ENCODE data around the gene TCF4. TPM values are rescaled to one million over a fixed set of nuclear protein-coding genes. Genes with fewer than 3 reads are reported as not detected.

TCF4 gene
- total and polyA plus RNA-seq, 2 donors = 12.7 to 36.6 TPM

- Histone ChIP-seq H3K4me1 (ENCODE audit: control insufficient read depth in 2 of 2, insufficient read depth in 2 of 2, low read length in 2 of 2) (peaks cover 0 to 6% of the 10 kb centered on the region in 2 donors), H3K9me3 (ENCODE audit: control insufficient read depth in 2 of 2, insufficient read depth in 1 of 2, low read length in 1 of 2) (no peaks in the 10 kb centered on the region), H3K27ac (ENCODE audit: low read depth in 1 of 2, low read length in 1 of 2) (no peak overlapping the region), H3K4me3 (ENCODE audit: low read length in 2 of 2) (no peak overlapping the region), H3K36me3 (ENCODE audit: control insufficient read depth in 2 of 2, insufficient read depth in 2 of 2, low read length in 1 of 2) (peaks cover 6% of the 10 kb centered on the region in 2 donors), H3K27me3 (ENCODE audit: control insufficient read depth in 2 of 2, insufficient read depth in 1 of 2, low read length in 1 of 2) (no peaks in the 10 kb centered on the region)
- 97% methylated on average over 5 of the region's 5 CpGs for WGBS
- DNase-seq (ENCODE audit: low read depth in 6 of 9, low spot score in 9 of 9) = no peak
These were observed 318.4 kb downstream of the TCF4 start for GRCh38 chr18:55269622-55270021.

- peaks cover 0 to 6% of the 10 kb centered on the region in 2 donors for H3K4me1 ChIP-seq (ENCODE audit: control insufficient read depth in 2 of 2, insufficient read depth in 2 of 2, low read length in 2 of 2)
- no peak overlapping the region for H3K4me3 ChIP-seq (ENCODE audit: low read length in 2 of 2)
- H3K27me3 ChIP-seq (ENCODE audit: control insufficient read depth in 2 of 2, insufficient read depth in 1 of 2, low read length in 1 of 2) = no peaks in the 10 kb centered on the region
- peaks cover 5 to 6% of the 10 kb centered on the region in 2 donors for H3K36me3 ChIP-seq (ENCODE audit: control insufficient read depth in 2 of 2, insufficient read depth in 2 of 2, low read length in 1 of 2)
- no peak for DNase-seq (ENCODE audit: low read depth in 6 of 9, low spot score in 9 of 9)
- 94% methylated on average over 5 of the region's 5 CpGs for WGBS
- peak overlapping the region; percentile 26 to 57 for H3K27ac ChIP-seq (ENCODE audit: low read depth in 1 of 2, low read length in 1 of 2)
- no peaks in the 10 kb centered on the region for H3K9me3 ChIP-seq (ENCODE audit: control insufficient read depth in 2 of 2, insufficient read depth in 1 of 2, low read length in 1 of 2)
These were observed 319.2 kb downstream of the TCF4 start for GRCh38 chr18:55268628-55269275.

GRCh38 chr18:55268151-55268601 lies 319.8 kb downstream of the TCF4 start:
- 91% methylated on average over 3 of the region's 3 CpGs for WGBS
- peaks cover 0 to 6% of the 10 kb centered on the region in 2 donors for H3K4me1 ChIP-seq (ENCODE audit: control insufficient read depth in 2 of 2, insufficient read depth in 2 of 2, low read length in 2 of 2)
- DNase-seq (ENCODE audit: low read depth in 6 of 9, low spot score in 9 of 9) = no peak
- H3K36me3 ChIP-seq (ENCODE audit: control insufficient read depth in 2 of 2, insufficient read depth in 2 of 2, low read length in 1 of 2) = peaks cover 5 to 6% of the 10 kb centered on the region in 2 donors
- no peak overlapping the region for H3K4me3 ChIP-seq (ENCODE audit: low read length in 2 of 2)
- peak overlapping the region; percentile 31 to 74 for H3K27ac ChIP-seq (ENCODE audit: low read depth in 1 of 2, low read length in 1 of 2)
- H3K9me3 ChIP-seq (ENCODE audit: control insufficient read depth in 2 of 2, insufficient read depth in 1 of 2, low read length in 1 of 2) = no peaks in the 10 kb centered on the region
- no peaks in the 10 kb centered on the region for H3K27me3 ChIP-seq (ENCODE audit: control insufficient read depth in 2 of 2, insufficient read depth in 1 of 2, low read length in 1 of 2)

- 95% methylated on average over 6 of the region's 6 CpGs for WGBS
- Histone ChIP-seq H3K27ac (ENCODE audit: low read depth in 1 of 2, low read length in 1 of 2) (no peak overlapping the region), H3K4me1 (ENCODE audit: control insufficient read depth in 2 of 2, insufficient read depth in 2 of 2, low read length in 2 of 2) (peaks cover 0 to 6% of the 10 kb centered on the region in 2 donors), H3K27me3 (ENCODE audit: control insufficient read depth in 2 of 2, insufficient read depth in 1 of 2, low read length in 1 of 2) (no peaks in the 10 kb centered on the region), H3K4me3 (ENCODE audit: low read length in 2 of 2) (no peak overlapping the region), H3K9me3 (ENCODE audit: control insufficient read depth in 2 of 2, insufficient read depth in 1 of 2, low read length in 1 of 2) (no peaks in the 10 kb centered on the region), H3K36me3 (ENCODE audit: control insufficient read depth in 2 of 2, insufficient read depth in 2 of 2, low read length in 1 of 2) (peaks cover 5 to 6% of the 10 kb centered on the region in 2 donors)
- no peak for DNase-seq (ENCODE audit: low read depth in 6 of 9, low spot score in 9 of 9)
These were observed 321.0 kb downstream of the TCF4 start for GRCh38 chr18:55266981-55267380.

GRCh38 chr18:55265984-55266383 lies 322.0 kb downstream of the TCF4 start:
- H3K4me1 ChIP-seq (ENCODE audit: control insufficient read depth in 2 of 2, insufficient read depth in 2 of 2, low read length in 2 of 2) = peaks cover 0 to 6% of the 10 kb centered on the region in 2 donors
- H3K36me3 ChIP-seq (ENCODE audit: control insufficient read depth in 2 of 2, insufficient read depth in 2 of 2, low read length in 1 of 2) = peaks cover 5 to 6% of the 10 kb centered on the region in 2 donors
- no peaks in the 10 kb centered on the region for H3K9me3 ChIP-seq (ENCODE audit: control insufficient read depth in 2 of 2, insufficient read depth in 1 of 2, low read length in 1 of 2)
- no peak overlapping the region for H3K27ac ChIP-seq (ENCODE audit: low read depth in 1 of 2, low read length in 1 of 2)
- H3K4me3 ChIP-seq (ENCODE audit: low read length in 2 of 2) = no peak overlapping the region
- no peaks in the 10 kb centered on the region for H3K27me3 ChIP-seq (ENCODE audit: control insufficient read depth in 2 of 2, insufficient read depth in 1 of 2, low read length in 1 of 2)
- DNase-seq (ENCODE audit: low read depth in 6 of 9, low spot score in 9 of 9) = no peak
- 94% methylated on average over 3 of the region's 3 CpGs for WGBS

- no peak for DNase-seq (ENCODE audit: low read depth in 6 of 9, low spot score in 9 of 9)
- Histone ChIP-seq H3K27ac (ENCODE audit: low read depth in 1 of 2, low read length in 1 of 2) (peak overlapping the region in 1 of 2 donors; percentile 40), H3K4me1 (ENCODE audit: control insufficient read depth in 2 of 2, insufficient read depth in 2 of 2, low read length in 2 of 2) (peaks cover 0 to 6% of the 10 kb centered on the region in 2 donors), H3K4me3 (ENCODE audit: low read length in 2 of 2) (no peak overlapping the region), H3K27me3 (ENCODE audit: control insufficient read depth in 2 of 2, insufficient read depth in 1 of 2, low read length in 1 of 2) (no peaks in the 10 kb centered on the region), H3K36me3 (ENCODE audit: control insufficient read depth in 2 of 2, insufficient read depth in 2 of 2, low read length in 1 of 2) (peaks cover 5 to 6% of the 10 kb centered on the region in 2 donors), H3K9me3 (ENCODE audit: control insufficient read depth in 2 of 2, insufficient read depth in 1 of 2, low read length in 1 of 2) (no peaks in the 10 kb centered on the region)
- 85% methylated on average over 5 of the region's 5 CpGs for WGBS
These were observed 322.8 kb downstream of the TCF4 start for GRCh38 chr18:55265130-55265675.

GRCh38 chr18:55264108-55264507 lies 323.9 kb downstream of the TCF4 start:
- H3K27ac ChIP-seq (ENCODE audit: low read depth in 1 of 2, low read length in 1 of 2) = peak overlapping the region; percentile 5 to 28
- H3K36me3 ChIP-seq (ENCODE audit: control insufficient read depth in 2 of 2, insufficient read depth in 2 of 2, low read length in 1 of 2) = peaks cover 0 to 6% of the 10 kb centered on the region in 2 donors
- peaks cover 0 to 6% of the 10 kb centered on the region in 2 donors for H3K4me1 ChIP-seq (ENCODE audit: control insufficient read depth in 2 of 2, insufficient read depth in 2 of 2, low read length in 2 of 2)
- 16% methylated on average over 3 of the region's 3 CpGs for WGBS
- no peak overlapping the region for H3K4me3 ChIP-seq (ENCODE audit: low read length in 2 of 2)
- no peaks in the 10 kb centered on the region for H3K27me3 ChIP-seq (ENCODE audit: control insufficient read depth in 2 of 2, insufficient read depth in 1 of 2, low read length in 1 of 2)
- peak in 3 of 9 donors; percentile 4 to 22 (median 4) for DNase-seq (ENCODE audit: low read depth in 6 of 9, low spot score in 9 of 9)
- H3K9me3 ChIP-seq (ENCODE audit: control insufficient read depth in 2 of 2, insufficient read depth in 1 of 2, low read length in 1 of 2) = no peaks in the 10 kb centered on the region

GRCh38 chr18:55262021-55262560 lies 325.9 kb downstream of the TCF4 start:
- Histone ChIP-seq H3K9me3 (ENCODE audit: control insufficient read depth in 2 of 2, insufficient read depth in 1 of 2, low read length in 1 of 2) (no peaks in the 10 kb centered on the region), H3K27ac (ENCODE audit: low read depth in 1 of 2, low read length in 1 of 2) (no peak overlapping the region), H3K27me3 (ENCODE audit: control insufficient read depth in 2 of 2, insufficient read depth in 1 of 2, low read length in 1 of 2) (no peaks in the 10 kb centered on the region), H3K4me1 (ENCODE audit: control insufficient read depth in 2 of 2, insufficient read depth in 2 of 2, low read length in 2 of 2) (peaks cover 0 to 4% of the 10 kb centered on the region in 2 donors), H3K36me3 (ENCODE audit: control insufficient read depth in 2 of 2, insufficient read depth in 2 of 2, low read length in 1 of 2) (no peaks in the 10 kb centered on the region), H3K4me3 (ENCODE audit: low read length in 2 of 2) (no peak overlapping the region)
- 94% methylated on average over 1 of the region's 1 CpG for WGBS
- DNase-seq (ENCODE audit: low read depth in 6 of 9, low spot score in 9 of 9) = no peak

- no peaks in the 10 kb centered on the region for H3K36me3 ChIP-seq (ENCODE audit: control insufficient read depth in 2 of 2, insufficient read depth in 2 of 2, low read length in 1 of 2)
- H3K9me3 ChIP-seq (ENCODE audit: control insufficient read depth in 2 of 2, insufficient read depth in 1 of 2, low read length in 1 of 2) = no peaks in the 10 kb centered on the region
- H3K4me1 ChIP-seq (ENCODE audit: control insufficient read depth in 2 of 2, insufficient read depth in 2 of 2, low read length in 2 of 2) = peaks cover 0 to 4% of the 10 kb centered on the region in 2 donors
- H3K4me3 ChIP-seq (ENCODE audit: low read length in 2 of 2) = no peak overlapping the region
- WGBS = 98% methylated on average over 4 of the region's 4 CpGs
- no peak overlapping the region for H3K27ac ChIP-seq (ENCODE audit: low read depth in 1 of 2, low read length in 1 of 2)
- no peaks in the 10 kb centered on the region for H3K27me3 ChIP-seq (ENCODE audit: control insufficient read depth in 2 of 2, insufficient read depth in 1 of 2, low read length in 1 of 2)
- DNase-seq (ENCODE audit: low read depth in 6 of 9, low spot score in 9 of 9) = no peak
These were observed 326.7 kb downstream of the TCF4 start for GRCh38 chr18:55261253-55261652.

Measured in thymus (tissue), 11 donors.